A673 (cell line): ENCODE data around the gene SMARCAD1.

Experiments
- CTCF ChIP-seq: fragments of 300-800, 200-600 bp; sonication (generic); conservative IDR thresholded peaks from 2 replicates; pipeline ENCODE4 v1.5.1; 2017; ENCODE audit warnings: low read depth, mild to moderate bottlenecking, antibody characterized with exemption, low read length, moderate library complexity, mixed read lengths
- EZH2 ChIP-seq: fragments of 200-600 bp; sonication (generic); IDR thresholded peaks from 2 replicates; pipeline ENCODE4 v1.6.1; 2017; ENCODE audit warnings: borderline replicate concordance, low read depth, mild to moderate bottlenecking, mixed read lengths, antibody characterized with exemption, low read length; ENCODE audit not compliant: poor library complexity, severe bottlenecking

GRCh38 chr4:94285666-94286065 is 78.0 kb downstream of the SMARCAD1 start:
- TF ChIP-seq CTCF (no peak), EZH2 (no peak)
